Measurements from ENCODE around the gene MAML2.

DNA sequence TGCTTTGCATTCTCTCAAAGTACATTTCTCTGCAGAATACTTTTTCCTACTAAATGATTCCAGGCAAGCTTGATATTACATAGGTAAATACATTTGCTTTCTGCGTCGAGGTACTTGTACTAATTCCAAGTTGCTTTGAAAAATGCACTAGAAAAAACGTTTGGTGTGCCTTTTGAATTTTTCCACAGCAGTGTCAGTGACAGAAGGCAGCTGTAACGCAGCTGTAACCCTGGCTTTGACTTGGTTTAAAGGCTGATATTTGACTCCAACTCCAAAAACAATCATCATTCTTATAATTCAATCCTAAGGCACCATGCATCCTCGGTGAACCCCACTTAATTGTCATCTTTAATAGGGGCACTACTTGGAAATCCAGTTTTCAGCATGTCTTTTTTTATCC is 125.0 kb downstream of the MAML2 start:
- TF ChIP-seq, protein P1, sequence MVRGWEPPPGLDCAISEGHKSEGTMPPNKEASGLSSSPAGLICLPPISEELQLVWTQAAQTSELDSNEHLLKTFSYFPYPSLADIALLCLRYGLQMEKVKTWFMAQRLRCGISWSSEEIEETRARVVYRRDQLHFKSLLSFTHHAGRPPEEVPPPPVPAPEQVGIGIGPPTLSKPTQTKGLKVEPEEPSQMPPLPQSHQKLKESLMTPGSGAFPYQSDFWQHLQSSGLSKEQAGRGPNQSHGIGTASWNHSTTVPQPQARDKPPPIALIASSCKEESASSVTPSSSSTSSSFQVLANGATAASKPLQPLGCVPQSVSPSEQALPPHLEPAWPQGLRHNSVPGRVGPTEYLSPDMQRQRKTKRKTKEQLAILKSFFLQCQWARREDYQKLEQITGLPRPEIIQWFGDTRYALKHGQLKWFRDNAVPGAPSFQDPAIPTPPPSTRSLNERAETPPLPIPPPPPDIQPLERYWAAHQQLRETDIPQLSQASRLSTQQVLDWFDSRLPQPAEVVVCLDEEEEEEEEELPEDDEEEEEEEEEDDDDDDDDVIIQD (CRISPR knock-in tag; IDR thresholded peaks at IDR 0.05; ENCODE audit: low read depth): no peak
- TF ChIP-seq SP2 (CRISPR knock-in tag; IDR thresholded peaks at IDR 0.05) (no peak), KDM5A (IDR thresholded peaks at IDR 0.05; ENCODE audit: borderline replicate concordance, low read length) (no peak), SUZ12 (IDR thresholded peaks at IDR 0.05; ENCODE audit: low read depth, low read length) (no peak), PAF1 (CRISPR knock-in tag; IDR thresholded peaks at IDR 0.05) (no peak), NFRKB (IDR thresholded peaks at IDR 0.05) (no peak), HNRNPLL (IDR thresholded peaks at IDR 0.05; ENCODE audit: low read depth, low read length, poor library complexity, severe bottlenecking) (no peak), ZNF143 (CRISPR knock-in tag; IDR thresholded peaks at IDR 0.05) (no peak)
- TF ChIP-seq, protein P2, sequence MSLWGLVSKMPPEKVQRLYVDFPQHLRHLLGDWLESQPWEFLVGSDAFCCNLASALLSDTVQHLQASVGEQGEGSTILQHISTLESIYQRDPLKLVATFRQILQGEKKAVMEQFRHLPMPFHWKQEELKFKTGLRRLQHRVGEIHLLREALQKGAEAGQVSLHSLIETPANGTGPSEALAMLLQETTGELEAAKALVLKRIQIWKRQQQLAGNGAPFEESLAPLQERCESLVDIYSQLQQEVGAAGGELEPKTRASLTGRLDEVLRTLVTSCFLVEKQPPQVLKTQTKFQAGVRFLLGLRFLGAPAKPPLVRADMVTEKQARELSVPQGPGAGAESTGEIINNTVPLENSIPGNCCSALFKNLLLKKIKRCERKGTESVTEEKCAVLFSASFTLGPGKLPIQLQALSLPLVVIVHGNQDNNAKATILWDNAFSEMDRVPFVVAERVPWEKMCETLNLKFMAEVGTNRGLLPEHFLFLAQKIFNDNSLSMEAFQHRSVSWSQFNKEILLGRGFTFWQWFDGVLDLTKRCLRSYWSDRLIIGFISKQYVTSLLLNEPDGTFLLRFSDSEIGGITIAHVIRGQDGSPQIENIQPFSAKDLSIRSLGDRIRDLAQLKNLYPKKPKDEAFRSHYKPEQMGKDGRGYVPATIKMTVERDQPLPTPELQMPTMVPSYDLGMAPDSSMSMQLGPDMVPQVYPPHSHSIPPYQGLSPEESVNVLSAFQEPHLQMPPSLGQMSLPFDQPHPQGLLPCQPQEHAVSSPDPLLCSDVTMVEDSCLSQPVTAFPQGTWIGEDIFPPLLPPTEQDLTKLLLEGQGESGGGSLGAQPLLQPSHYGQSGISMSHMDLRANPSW (CRISPR knock-in tag; IDR thresholded peaks at IDR 0.05; ENCODE audit: borderline replicate concordance): no peak
- TF ChIP-seq, protein P3, sequence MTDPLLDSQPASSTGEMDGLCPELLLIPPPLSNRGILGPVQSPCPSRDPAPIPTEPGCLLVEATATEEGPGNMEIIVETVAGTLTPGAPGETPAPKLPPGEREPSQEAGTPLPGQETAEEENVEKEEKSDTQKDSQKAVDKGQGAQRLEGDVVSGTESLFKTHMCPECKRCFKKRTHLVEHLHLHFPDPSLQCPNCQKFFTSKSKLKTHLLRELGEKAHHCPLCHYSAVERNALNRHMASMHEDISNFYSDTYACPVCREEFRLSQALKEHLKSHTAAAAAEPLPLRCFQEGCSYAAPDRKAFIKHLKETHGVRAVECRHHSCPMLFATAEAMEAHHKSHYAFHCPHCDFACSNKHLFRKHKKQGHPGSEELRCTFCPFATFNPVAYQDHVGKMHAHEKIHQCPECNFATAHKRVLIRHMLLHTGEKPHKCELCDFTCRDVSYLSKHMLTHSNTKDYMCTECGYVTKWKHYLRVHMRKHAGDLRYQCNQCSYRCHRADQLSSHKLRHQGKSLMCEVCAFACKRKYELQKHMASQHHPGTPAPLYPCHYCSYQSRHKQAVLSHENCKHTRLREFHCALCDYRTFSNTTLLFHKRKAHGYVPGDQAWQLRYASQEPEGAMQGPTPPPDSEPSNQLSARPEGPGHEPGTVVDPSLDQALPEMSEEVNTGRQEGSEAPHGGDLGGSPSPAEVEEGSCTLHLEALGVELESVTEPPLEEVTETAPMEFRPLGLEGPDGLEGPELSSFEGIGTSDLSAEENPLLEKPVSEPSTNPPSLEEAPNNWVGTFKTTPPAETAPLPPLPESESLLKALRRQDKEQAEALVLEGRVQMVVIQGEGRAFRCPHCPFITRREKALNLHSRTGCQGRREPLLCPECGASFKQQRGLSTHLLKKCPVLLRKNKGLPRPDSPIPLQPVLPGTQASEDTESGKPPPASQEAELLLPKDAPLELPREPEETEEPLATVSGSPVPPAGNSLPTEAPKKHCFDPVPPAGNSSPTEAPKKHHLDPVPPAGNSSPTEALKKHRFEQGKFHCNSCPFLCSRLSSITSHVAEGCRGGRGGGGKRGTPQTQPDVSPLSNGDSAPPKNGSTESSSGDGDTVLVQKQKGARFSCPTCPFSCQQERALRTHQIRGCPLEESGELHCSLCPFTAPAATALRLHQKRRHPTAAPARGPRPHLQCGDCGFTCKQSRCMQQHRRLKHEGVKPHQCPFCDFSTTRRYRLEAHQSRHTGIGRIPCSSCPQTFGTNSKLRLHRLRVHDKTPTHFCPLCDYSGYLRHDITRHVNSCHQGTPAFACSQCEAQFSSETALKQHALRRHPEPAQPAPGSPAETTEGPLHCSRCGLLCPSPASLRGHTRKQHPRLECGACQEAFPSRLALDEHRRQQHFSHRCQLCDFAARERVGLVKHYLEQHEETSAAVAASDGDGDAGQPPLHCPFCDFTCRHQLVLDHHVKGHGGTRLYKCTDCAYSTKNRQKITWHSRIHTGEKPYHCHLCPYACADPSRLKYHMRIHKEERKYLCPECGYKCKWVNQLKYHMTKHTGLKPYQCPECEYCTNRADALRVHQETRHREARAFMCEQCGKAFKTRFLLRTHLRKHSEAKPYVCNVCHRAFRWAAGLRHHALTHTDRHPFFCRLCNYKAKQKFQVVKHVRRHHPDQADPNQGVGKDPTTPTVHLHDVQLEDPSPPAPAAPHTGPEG (CRISPR knock-in tag; IDR thresholded peaks at IDR 0.05): no peak
- TF ChIP-seq, protein P4, sequence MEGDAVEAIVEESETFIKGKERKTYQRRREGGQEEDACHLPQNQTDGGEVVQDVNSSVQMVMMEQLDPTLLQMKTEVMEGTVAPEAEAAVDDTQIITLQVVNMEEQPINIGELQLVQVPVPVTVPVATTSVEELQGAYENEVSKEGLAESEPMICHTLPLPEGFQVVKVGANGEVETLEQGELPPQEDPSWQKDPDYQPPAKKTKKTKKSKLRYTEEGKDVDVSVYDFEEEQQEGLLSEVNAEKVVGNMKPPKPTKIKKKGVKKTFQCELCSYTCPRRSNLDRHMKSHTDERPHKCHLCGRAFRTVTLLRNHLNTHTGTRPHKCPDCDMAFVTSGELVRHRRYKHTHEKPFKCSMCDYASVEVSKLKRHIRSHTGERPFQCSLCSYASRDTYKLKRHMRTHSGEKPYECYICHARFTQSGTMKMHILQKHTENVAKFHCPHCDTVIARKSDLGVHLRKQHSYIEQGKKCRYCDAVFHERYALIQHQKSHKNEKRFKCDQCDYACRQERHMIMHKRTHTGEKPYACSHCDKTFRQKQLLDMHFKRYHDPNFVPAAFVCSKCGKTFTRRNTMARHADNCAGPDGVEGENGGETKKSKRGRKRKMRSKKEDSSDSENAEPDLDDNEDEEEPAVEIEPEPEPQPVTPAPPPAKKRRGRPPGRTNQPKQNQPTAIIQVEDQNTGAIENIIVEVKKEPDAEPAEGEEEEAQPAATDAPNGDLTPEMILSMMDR (CRISPR knock-in tag; IDR thresholded peaks at IDR 0.05): no peak
- TF ChIP-seq, protein P5, sequence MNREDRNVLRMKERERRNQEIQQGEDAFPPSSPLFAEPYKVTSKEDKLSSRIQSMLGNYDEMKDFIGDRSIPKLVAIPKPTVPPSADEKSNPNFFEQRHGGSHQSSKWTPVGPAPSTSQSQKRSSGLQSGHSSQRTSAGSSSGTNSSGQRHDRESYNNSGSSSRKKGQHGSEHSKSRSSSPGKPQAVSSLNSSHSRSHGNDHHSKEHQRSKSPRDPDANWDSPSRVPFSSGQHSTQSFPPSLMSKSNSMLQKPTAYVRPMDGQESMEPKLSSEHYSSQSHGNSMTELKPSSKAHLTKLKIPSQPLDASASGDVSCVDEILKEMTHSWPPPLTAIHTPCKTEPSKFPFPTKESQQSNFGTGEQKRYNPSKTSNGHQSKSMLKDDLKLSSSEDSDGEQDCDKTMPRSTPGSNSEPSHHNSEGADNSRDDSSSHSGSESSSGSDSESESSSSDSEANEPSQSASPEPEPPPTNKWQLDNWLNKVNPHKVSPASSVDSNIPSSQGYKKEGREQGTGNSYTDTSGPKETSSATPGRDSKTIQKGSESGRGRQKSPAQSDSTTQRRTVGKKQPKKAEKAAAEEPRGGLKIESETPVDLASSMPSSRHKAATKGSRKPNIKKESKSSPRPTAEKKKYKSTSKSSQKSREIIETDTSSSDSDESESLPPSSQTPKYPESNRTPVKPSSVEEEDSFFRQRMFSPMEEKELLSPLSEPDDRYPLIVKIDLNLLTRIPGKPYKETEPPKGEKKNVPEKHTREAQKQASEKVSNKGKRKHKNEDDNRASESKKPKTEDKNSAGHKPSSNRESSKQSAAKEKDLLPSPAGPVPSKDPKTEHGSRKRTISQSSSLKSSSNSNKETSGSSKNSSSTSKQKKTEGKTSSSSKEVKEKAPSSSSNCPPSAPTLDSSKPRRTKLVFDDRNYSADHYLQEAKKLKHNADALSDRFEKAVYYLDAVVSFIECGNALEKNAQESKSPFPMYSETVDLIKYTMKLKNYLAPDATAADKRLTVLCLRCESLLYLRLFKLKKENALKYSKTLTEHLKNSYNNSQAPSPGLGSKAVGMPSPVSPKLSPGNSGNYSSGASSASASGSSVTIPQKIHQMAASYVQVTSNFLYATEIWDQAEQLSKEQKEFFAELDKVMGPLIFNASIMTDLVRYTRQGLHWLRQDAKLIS (CRISPR knock-in tag; IDR thresholded peaks at IDR 0.05): no peak
